Measurements from ENCODE around the gene EOLA1.

- TF ChIP-seq POLR2A (IDR thresholded peaks at IDR 0.05): no peak
- no peak for TF ChIP-seq CTCF (IDR thresholded peaks at IDR 0.05)
Measured at GRCh38 chrX:149572743-149573142, 31.9 kb downstream of the EOLA1 start.
